Epithelial cell of esophagus (primary cell): Measurements from ENCODE around the gene CEMIP.

Source experiments
- DNase-seq: peaks from one replicate; pipeline ENCODE4 v3.0.0; 2010; ENCODE audit warnings: low read depth
- H3K4me3 ChIP-seq: 2 replicates; pipeline ENCODE4 v1.5.1; 2011; ENCODE audit warnings: mild to moderate bottlenecking, low read length, control low read depth
- TF ChIP-seq, protein P1 (sequence below): IDR thresholded peaks from 2 replicates; pipeline ENCODE4 v1.5.1; 2011; ENCODE audit warnings: low read depth, mild to moderate bottlenecking, low read length, control low read depth, inconsistent platforms; ENCODE audit not compliant: insufficient read depth; ENCODE audit errors: missing control alignments

CEMIP gene

GRCh38 chr15:80735344-80735743, 43.8 kb upstream of the CEMIP start:
- no peak for DNase-seq
- H3K4me3 ChIP-seq: no peak overlapping the region
- TF ChIP-seq, protein P1, sequence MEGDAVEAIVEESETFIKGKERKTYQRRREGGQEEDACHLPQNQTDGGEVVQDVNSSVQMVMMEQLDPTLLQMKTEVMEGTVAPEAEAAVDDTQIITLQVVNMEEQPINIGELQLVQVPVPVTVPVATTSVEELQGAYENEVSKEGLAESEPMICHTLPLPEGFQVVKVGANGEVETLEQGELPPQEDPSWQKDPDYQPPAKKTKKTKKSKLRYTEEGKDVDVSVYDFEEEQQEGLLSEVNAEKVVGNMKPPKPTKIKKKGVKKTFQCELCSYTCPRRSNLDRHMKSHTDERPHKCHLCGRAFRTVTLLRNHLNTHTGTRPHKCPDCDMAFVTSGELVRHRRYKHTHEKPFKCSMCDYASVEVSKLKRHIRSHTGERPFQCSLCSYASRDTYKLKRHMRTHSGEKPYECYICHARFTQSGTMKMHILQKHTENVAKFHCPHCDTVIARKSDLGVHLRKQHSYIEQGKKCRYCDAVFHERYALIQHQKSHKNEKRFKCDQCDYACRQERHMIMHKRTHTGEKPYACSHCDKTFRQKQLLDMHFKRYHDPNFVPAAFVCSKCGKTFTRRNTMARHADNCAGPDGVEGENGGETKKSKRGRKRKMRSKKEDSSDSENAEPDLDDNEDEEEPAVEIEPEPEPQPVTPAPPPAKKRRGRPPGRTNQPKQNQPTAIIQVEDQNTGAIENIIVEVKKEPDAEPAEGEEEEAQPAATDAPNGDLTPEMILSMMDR: no peak

DNA sequence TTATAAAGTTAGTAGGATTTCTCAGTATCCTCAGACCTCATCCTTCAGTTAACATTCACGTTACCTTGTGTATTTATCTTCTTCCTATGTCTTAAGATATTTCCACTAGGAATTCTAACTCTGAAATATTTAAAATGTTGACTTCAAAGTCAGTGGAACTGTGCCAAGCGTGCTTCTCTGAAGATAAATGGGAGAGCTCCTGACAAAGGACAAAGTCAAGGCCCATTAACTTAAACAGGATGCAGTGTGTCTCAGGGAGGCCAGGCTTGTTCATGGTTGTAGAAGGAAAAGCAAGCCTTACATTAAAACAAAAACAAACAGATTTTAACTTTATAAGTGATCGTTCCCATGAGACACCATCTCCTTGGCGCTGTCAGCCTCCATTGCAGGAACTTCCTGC, 42.6 kb upstream of the CEMIP start:
- TF ChIP-seq, protein P1: no peak

GRCh38 chr15:80739919-80740318, 39.3 kb upstream of the CEMIP start:
- TF ChIP-seq, protein P1: no peak
- no peak overlapping the region for H3K4me3 ChIP-seq
- DNase-seq: peak; percentile 32

More for the DNA sequence above, 42.6 kb upstream of the CEMIP start:
- no peak overlapping the region for H3K4me3 ChIP-seq
- no peak for DNase-seq

DNA sequence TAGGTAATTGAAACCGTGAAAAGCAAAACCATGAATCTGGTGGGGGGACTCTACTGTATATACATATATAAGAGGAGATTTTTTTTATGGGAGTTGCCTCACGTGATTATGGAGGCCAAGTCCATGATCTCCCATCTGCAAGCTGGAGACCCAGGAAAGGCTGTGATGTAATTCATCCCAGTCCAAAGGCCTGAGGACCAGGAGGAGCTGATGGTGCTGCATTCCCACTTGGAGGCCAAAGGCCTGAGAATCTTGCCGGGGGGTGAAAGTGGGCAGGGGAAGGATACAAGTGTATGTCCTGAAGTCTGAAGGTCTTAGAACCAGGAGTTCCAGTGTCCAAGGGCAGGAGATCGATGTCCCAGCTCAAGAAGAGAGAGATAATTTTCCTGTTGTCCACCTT, 37.1 kb upstream of the CEMIP start:
- no peak overlapping the region for H3K4me3 ChIP-seq
- DNase-seq: no peak
- TF ChIP-seq, protein P1: no peak

DNA sequence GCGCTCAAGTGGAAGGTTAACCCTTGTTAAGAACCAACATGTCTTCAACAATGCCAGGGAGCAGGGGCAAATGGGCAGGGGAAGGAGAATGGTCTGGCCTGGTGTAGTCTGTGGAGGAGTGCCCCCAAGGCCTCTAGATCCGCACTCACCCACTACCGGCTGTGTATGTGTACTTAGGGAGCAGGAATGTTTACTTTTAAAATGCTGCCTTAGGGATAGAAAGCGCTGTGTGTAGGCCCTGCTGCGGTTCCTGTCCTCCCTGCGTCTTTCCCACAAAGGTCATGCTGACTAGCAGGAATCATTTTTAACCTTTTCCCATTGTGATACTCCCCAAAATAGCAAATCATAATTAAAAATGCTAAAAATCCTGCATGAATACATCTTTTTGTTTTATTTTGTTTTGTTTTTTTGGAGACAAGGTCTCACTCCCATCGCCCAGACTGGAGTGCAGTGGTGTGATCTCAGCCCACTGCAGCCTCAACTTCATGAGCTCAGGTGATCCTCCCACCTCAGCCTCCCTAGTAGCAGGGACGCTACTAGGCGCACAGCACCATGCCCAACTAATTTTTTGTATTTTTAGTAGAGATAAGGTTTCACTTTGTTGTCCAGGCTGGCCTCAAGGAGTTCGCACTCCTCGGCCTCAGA, 35.9 kb upstream of the CEMIP start:
- H3K4me3 ChIP-seq: no peak overlapping the region
- DNase-seq: peak; percentile 58
- TF ChIP-seq, protein P1: no peak

GRCh38 chr15:80744415-80744814, 34.8 kb upstream of the CEMIP start:
- TF ChIP-seq, protein P1: no peak

DNA sequence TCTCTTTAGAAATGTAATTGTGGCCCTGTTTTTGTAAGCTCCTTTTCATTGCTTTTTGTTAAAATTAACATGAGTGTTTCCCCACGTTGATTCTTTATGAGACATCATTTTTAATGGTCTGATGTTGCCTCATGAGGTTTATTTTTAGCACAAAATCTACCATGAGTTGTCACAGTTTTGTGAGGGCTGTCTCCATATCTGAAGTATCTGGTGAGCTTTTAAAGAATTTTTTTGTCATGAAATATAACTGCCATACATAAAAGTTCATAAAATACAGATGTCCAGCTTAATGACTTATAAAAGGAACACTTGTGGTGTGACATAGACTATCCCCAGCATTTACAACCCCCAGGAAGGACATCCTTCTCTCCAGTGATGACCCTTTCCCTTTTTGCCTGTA, 34.3 kb upstream of the CEMIP start:
- TF ChIP-seq, protein P1: no peak
- H3K4me3 ChIP-seq: no peak overlapping the region
- peak; percentile 10 for DNase-seq

More at GRCh38 chr15:80744415-80744814, 34.8 kb upstream of the CEMIP start:
- no peak for DNase-seq
- no peak overlapping the region for H3K4me3 ChIP-seq
